ENCODE results near the gene AHCYL2. TPM values are rescaled to one million over a fixed set of nuclear protein-coding genes. Genes with fewer than 3 reads are reported as not detected.

Gene AHCYL2
- total and polyA plus RNA-seq, 2 of the 8 experiments (the other 6 are each of a cell fraction or from before 2014, with no cell fraction given): 20.7 to 25.4 TPM

DNA sequence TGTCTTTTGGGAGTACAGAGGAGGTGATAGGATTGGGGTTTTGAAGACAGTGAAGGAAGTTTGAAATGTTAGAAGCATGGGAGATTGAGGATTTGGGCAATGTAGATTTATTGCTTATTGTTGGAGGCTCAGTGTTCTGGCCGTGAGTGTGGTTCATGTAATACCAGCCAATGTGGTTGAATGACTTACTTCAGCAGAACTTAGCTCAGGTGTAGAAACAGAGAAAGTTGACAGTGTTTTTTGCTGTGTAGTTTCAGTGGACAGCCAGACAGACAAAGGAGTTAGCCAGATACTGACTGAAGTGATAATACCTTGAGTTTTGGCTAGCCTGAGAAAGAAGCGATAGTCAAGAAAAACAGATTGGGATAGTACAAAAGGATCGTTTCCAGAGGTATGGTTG, 88.5 kb downstream of the AHCYL2 start:
- ChIA-PET POLR2A (ENCODE audit: partially characterized antibody) (no interaction called here), CTCF (ENCODE audit: partially characterized antibody) (interaction anchor here (0.6 to 2.0 kb wide), 4 partner anchors 15 to 63 kb away, joined by 3 to 8 read pairs (median 3); no protein-coding TSS in a partner anchor)
- H4K20me1 ChIP-seq (replicated peaks in 1 of 2; ENCODE audit: control insufficient read depth in 1 of 2, insufficient read depth in 2 of 2, low read length in 2 of 2): no peaks in the 10 kb centered on the region
- no peak overlapping the region for H2AFZ ChIP-seq (ENCODE audit: low read length)
- no peak overlapping the region for H4K5ac ChIP-seq (ENCODE audit: insufficient read length, low read depth, low read length)
- H2BK15ac ChIP-seq (ENCODE audit: low read length): no peak overlapping the region
- H3K9ac ChIP-seq (replicated peaks in 1 of 4; ENCODE audit: extremely low read depth in 1 of 4, low read depth in 3 of 4, low read length in 3 of 4): no peak overlapping the region
- no peak overlapping the region for H3K4ac ChIP-seq (replicated peaks; ENCODE audit: insufficient read length, low read depth, low read length)
- H3K9me3 ChIP-seq (ENCODE audit: insufficient read depth in 2 of 2, low read depth in 1 of 2, low read length in 1 of 2): no peaks in the 10 kb centered on the region
- H2AK5ac ChIP-seq (ENCODE audit: low read depth, low read length): no peak overlapping the region
- H3K14ac ChIP-seq (ENCODE audit: insufficient read length): no peak overlapping the region
- no peaks in the 10 kb centered on the region; the same call in 1 of the 2 replicates for H3K23me2 ChIP-seq (ENCODE audit: low read depth, low read length)
- no peaks in the 10 kb centered on the region for H3K27me3 ChIP-seq (replicated peaks in 1 of 4; ENCODE audit: control insufficient read depth in 3 of 4, extremely low read depth in 1 of 4, insufficient read depth in 3 of 4, low read length in 3 of 4)
- H2BK5ac ChIP-seq (ENCODE audit: low read depth, low read length): no peak overlapping the region
- no peaks in the 10 kb centered on the region for H3K79me2 ChIP-seq (ENCODE audit: control insufficient read depth in 1 of 2, insufficient read depth in 2 of 2, low read length in 2 of 2)
- H3K36me3 ChIP-seq (ENCODE audit: control insufficient read depth in 2 of 4, insufficient read depth in 4 of 4, low read length in 3 of 4): no peaks in the 10 kb centered on the region
- no peak overlapping the region for H3K4me3 ChIP-seq (ENCODE audit: extremely low read depth in 1 of 4, insufficient read depth in 2 of 4, low read depth in 3 of 4, low read length in 4 of 4)
- WGBS, 2 experiments (ENCODE audit: extremely low coverage in 1 of 2, insufficient coverage in 1 of 2, insufficient read length in 1 of 2, insufficient replicate concordance in 2 of 2, low coverage in 1 of 2, low lambda C conversion rate in 2 of 2, missing lambda C conversion rate in 1 of 2): 94% methylated on average over 3 of the region's 3 CpGs; no CpG with 5 or more reads in 1 of the 2 experiments
- H3K27ac ChIP-seq (ENCODE audit: low read depth, low read length): no peak overlapping the region
- H3K4me2 ChIP-seq (ENCODE audit: insufficient read depth in 1 of 2, low read depth in 2 of 2, low read length in 2 of 2): no peak overlapping the region
- no peak for DNase-seq (ENCODE audit: low read depth in 1 of 2, low spot score in 2 of 2)
- H4K91ac ChIP-seq (replicated peaks; ENCODE audit: insufficient read length, low read length): no peak overlapping the region
- H2BK12ac ChIP-seq (ENCODE audit: low read depth, low read length): no peak overlapping the region
- no peak overlapping the region for H4K8ac ChIP-seq (ENCODE audit: extremely low read depth, insufficient read depth, low read length)
- H3K79me1 ChIP-seq (ENCODE audit: low read depth, low read length): no peaks in the 10 kb centered on the region; the same call in 1 of the 2 replicates
- no peak overlapping the region for H3K56ac ChIP-seq (replicated peaks; ENCODE audit: insufficient read length, low read depth, low read length)
- no peak overlapping the region for H2BK120ac ChIP-seq (replicated peaks; ENCODE audit: low read depth, low read length)
- no peak overlapping the region for H2BK20ac ChIP-seq (ENCODE audit: low read length)
- H3K23ac ChIP-seq (ENCODE audit: insufficient read length): no peak overlapping the region
- no peaks in the 10 kb centered on the region; a peak in 1 of 7 replicates for H3K4me1 ChIP-seq (replicated peaks in 1 of 4; ENCODE audit: control insufficient read depth in 3 of 4, insufficient read depth in 4 of 4, low read length in 3 of 4)
- no peak overlapping the region for H3K18ac ChIP-seq (ENCODE audit: extremely low read depth, low read length)
- no peak for FAIRE-seq
- no peak for TF ChIP-seq RNF2 (IDR thresholded peaks at IDR 0.05; ENCODE audit: borderline replicate concordance, low read depth, low read length, missing control alignments, poor library complexity, severe bottlenecking)
